ENCODE data around the gene SUSD6.
"Not testable (repeated sequence)": the region's sequence is repeated elsewhere in the genome, so short reads cannot be mapped to it uniquely, and the experiment has no call there.

SUSD6 gene

DNA sequence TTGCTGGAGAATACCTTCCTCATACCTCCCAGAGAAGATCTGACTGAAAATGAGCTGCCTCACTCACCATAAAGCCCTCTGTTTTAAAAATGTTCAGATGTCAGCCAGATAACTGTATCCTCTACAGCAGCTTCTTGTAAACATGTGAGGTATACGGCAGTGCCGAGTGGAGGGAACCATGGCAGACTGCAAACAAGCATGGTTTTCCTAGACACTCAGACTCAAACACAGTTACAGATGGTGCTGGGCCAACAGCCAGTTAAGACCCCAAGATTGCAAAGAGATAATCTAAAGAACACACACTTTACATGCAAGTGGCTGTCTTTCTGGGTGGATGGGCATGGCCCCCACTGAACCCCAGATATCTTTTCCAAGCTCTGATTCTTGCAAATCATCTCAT is 20.1 kb upstream of the SUSD6 start:
- TF ChIP-seq ZFX (IDR thresholded peaks at IDR 0.05): no peak
- TF ChIP-seq, protein P1, sequence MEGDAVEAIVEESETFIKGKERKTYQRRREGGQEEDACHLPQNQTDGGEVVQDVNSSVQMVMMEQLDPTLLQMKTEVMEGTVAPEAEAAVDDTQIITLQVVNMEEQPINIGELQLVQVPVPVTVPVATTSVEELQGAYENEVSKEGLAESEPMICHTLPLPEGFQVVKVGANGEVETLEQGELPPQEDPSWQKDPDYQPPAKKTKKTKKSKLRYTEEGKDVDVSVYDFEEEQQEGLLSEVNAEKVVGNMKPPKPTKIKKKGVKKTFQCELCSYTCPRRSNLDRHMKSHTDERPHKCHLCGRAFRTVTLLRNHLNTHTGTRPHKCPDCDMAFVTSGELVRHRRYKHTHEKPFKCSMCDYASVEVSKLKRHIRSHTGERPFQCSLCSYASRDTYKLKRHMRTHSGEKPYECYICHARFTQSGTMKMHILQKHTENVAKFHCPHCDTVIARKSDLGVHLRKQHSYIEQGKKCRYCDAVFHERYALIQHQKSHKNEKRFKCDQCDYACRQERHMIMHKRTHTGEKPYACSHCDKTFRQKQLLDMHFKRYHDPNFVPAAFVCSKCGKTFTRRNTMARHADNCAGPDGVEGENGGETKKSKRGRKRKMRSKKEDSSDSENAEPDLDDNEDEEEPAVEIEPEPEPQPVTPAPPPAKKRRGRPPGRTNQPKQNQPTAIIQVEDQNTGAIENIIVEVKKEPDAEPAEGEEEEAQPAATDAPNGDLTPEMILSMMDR (conservative IDR thresholded peaks at IDR 0.05): no peak

DNA sequence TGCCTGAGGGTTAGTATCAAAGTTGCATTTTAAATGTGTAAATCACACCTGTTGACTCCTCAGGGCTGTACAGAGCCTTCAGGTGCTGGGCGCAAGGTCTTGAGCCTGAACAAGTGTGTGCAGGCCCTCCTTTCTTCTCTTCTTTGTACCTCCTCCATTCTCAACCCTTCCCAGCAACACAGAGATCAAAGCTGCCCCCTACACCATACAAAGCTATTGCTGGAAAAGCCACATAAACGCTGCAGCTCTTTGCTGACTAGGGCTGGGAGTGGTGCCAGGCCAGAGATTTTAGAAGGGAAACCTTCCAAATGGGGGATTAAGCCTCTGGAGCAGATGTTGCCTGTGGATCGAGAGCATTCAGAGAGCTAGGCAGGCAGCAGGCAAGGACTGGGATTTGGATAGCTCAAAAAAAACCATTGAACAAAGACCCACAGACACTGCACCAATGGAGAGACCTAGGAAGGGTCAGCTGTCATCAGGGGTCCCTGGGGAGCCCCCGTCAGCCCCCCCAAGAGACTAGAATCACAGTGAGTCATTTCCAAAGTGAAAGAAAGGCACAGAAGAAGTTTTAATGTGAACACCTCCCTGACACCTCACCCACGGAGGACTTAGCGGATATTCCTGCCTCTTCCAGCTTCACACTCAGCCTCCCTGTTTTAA is 18.2 kb upstream of the SUSD6 start:
- TF ChIP-seq, protein P1 (conservative IDR thresholded peaks at IDR 0.05): no peak
- TF ChIP-seq ZFX (IDR thresholded peaks at IDR 0.05): no peak
- no peak overlapping the region for H3K27ac ChIP-seq

More for the DNA sequence above, 20.1 kb upstream of the SUSD6 start:
- H3K27ac ChIP-seq: no peak overlapping the region

DNA sequence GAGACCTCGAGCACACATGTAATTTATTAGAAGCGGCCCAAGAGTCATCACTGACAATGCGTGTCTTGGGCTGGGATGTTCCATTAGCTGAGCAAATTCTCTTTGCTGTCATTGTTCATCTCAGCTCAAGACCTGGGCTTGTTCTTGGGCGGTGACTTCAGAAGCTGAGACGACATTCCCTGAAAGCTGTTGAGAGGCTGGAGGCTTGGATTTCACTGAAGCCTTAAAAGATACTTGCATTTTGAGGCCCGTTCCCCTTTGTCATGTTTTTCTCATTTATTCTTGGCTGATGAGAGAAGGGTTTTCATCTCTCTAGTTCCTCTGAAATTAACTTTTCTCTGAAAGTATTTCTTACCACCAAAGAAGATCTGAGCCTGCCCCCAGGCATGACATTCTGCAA is 16.6 kb upstream of the SUSD6 start:
- no peak for TF ChIP-seq ZFX (IDR thresholded peaks at IDR 0.05)
- TF ChIP-seq, protein P1 (conservative IDR thresholded peaks at IDR 0.05): no peak

DNA sequence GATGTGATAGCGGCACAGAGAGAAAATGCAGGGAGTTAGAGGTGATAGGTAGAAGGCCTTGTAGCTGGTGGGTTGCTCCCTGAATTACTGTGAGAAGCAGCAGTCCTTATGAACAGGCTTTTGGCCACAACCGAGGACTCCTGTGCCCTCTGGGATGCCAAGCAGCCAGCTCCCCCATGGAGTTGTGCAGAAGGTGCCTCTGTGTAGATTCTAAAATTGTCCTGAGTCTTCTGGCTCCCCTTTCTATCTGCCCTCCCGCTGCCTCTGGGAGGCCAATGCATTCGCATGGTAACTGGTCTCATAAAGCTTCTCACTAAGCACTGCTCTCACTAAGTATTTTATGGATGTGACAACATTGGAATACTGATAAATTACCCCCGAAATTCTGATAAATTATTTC is 16.1 kb upstream of the SUSD6 start:
- TF ChIP-seq ZFX (IDR thresholded peaks at IDR 0.05): no peak
- TF ChIP-seq, protein P1 (conservative IDR thresholded peaks at IDR 0.05): no peak
- H3K27ac ChIP-seq: no peak overlapping the region

More for the DNA sequence above, 16.6 kb upstream of the SUSD6 start:
- H3K27ac ChIP-seq: no peak overlapping the region

DNA sequence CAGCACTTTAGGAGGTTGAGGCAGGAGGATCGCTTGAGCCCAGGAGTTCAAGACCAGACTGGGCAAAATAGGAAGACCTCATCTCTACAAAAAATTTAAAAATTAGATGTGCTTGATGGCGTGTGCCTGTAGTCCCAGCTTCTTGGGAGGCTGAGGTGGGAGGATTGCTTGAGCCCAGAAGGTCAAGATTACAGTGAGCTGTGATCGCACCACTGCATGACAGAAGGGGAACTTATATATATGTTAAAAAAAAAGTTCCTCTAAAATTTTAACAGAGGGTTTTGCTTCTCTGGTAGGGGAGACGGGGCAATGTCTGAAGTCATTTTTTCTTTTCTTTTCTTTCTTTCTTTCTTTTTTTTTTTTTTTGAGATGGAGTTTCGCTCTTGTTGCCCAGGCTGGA is 12.0 kb upstream of the SUSD6 start:
- not testable (repeated sequence) for H3K27ac ChIP-seq

- no peak for TF ChIP-seq ZFX (IDR thresholded peaks at IDR 0.05)
- TF ChIP-seq, protein P1 (conservative IDR thresholded peaks at IDR 0.05): no peak
- no peak overlapping the region for H3K27ac ChIP-seq
Measured at GRCh38 chr14:69600304-69600891, 11.0 kb upstream of the SUSD6 start.

- TF ChIP-seq, protein P1 (conservative IDR thresholded peaks at IDR 0.05): no peak
- no peak for TF ChIP-seq ZFX (IDR thresholded peaks at IDR 0.05)
- H3K27ac ChIP-seq: no peak overlapping the region
Measured at GRCh38 chr14:69605738-69606137, 5.7 kb upstream of the SUSD6 start.
